Measurements from ENCODE around the gene FGD4.

DNA sequence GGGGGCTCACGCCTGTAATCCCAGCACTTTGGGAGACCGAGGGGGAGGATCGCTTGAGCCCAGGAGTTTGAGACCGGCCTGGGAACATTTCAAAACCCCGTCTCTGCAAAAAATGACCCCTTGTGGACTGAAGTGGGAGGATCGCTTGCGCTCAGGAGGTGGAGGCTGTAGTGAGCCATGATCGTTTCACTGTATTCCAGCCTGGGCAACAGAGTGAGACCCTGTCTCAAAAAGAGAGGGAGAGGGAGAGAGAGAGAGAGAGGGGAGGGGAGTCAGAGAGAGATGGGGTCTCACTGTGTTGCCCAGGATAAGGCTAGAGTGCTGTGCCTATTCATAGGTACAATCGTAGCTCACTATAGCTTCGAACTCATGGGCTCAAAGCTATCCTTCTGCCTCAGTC lies 2.8 kb downstream of the FGD4 start:
- no peak for TF ChIP-seq CTCF (IDR thresholded peaks at IDR 0.05)
- TF ChIP-seq POLR2A (IDR thresholded peaks at IDR 0.05) = no peak

All from body of pancreas (tissue), 4 donors.